GM12878 (cell line): ENCODE data around the gene TEX22. TPM values are rescaled to one million over a fixed set of nuclear protein-coding genes. Genes with fewer than 3 reads are reported as not detected.

Source experiments
- ATAC-seq: fragments of 200-7000 bp; cut with Tn5 transposase; 3 replicates; pipeline ENCODE4 v1.9.1; 2020; ENCODE audit warnings: mild to moderate bottlenecking, moderate library complexity
- BruUV-seq: library from RNA; stranded (reverse); fragments of 400-500 nt; replicated peaks from 2 replicates; lab custom pipeline; 2021; lab: Mats Ljungman, UMichigan
- CTCF ChIA-PET: fragments of 300-600 bp; sonication (Branson Sonifier 250); formaldehyde crosslinking; extraction: SDS; loops from one replicate; lab custom pipeline; 2021; ENCODE audit warnings: inconsistent platforms; lab: Yijun Ruan, JAX
- POLR2A ChIA-PET: fragments of 350-600 bp; formaldehyde crosslinking; extraction: SDS; loops from one replicate; lab custom pipeline; 2021; ENCODE audit warnings: inconsistent platforms; lab: Charles Lee
- RAD21 ChIA-PET: fragments of 300-600 bp; sonication (Branson Sonifier 250); formaldehyde crosslinking; loops from one replicate; lab custom pipeline; 2023; ENCODE audit warnings: antibody characterized with exemption; ENCODE audit not compliant: unreplicated experiment; lab: Charles Lee
- SMC1A ChIA-PET: fragments of 300-600 bp; sonication (Branson Sonifier 250); formaldehyde crosslinking; loops from one replicate; lab custom pipeline; 2023; ENCODE audit not compliant: unreplicated experiment, uncharacterized antibody; lab: Charles Lee
- DNase-seq: peaks from one replicate; pipeline ENCODE4 v3.0.0-alpha.2; 2011; ENCODE audit warnings: low read depth, low spot score
- FAIRE-seq: peaks from 3 replicates; lab custom pipeline; 2011; peaks lifted over from hg19 to GRCh38; lab: Jason Lieb, UNC
- H2AFZ ChIP-seq: 2 replicates; pipeline ENCODE4 v1.6.0; 2011; ENCODE audit warnings: low read depth, low read length, control low read depth; ENCODE audit not compliant: control insufficient read depth
- H3K27ac ChIP-seq: 2 replicates; pipeline ENCODE4 v1.5.1; 2011; ENCODE audit warnings: control low read depth; ENCODE audit not compliant: control insufficient read depth, insufficient read depth
- H3K27me3 ChIP-seq, 2 experiments: replicated peaks in 1 of 2; 2 replicates each; pipeline versions ENCODE4 v1.6.0 to v1.6.1; 2011; ENCODE audit warnings: low read length in 1 of 2; ENCODE audit not compliant: control insufficient read depth in 2 of 2, insufficient read depth in 2 of 2
- H3K36me3 ChIP-seq, 2 experiments: 2 replicates each; pipeline ENCODE4 v1.5.1; 2011; ENCODE audit warnings: low read length in 1 of 2; ENCODE audit not compliant: control insufficient read depth in 2 of 2, insufficient read depth in 2 of 2
- H3K4me1 ChIP-seq: 2 replicates; pipeline ENCODE4 v1.6.1; 2011; ENCODE audit warnings: mild to moderate bottlenecking, low read length, moderate library complexity, mixed read lengths; ENCODE audit not compliant: control insufficient read depth, insufficient read depth
- H3K4me2 ChIP-seq: 2 replicates; pipeline ENCODE4 v1.6.0; 2011; ENCODE audit warnings: control low read depth; ENCODE audit not compliant: control insufficient read depth, insufficient read depth
- H3K4me3 ChIP-seq: fragments of 200-600 bp; sonication (generic); 2 replicates; pipeline ENCODE4 v1.5.1; 2016
- H3K79me2 ChIP-seq: 2 replicates; pipeline ENCODE4 v1.6.0; 2011; ENCODE audit warnings: low read length; ENCODE audit not compliant: control insufficient read depth, insufficient read depth
- H3K9ac ChIP-seq: 2 replicates; pipeline ENCODE4 v1.8.0; 2011; ENCODE audit warnings: low read length, control low read depth, mixed read lengths; ENCODE audit not compliant: control insufficient read depth, insufficient read depth
- H3K9me3 ChIP-seq: replicated peaks from 3 replicates; pipeline ENCODE4 v1.5.1; 2011; ENCODE audit warnings: mild to moderate bottlenecking, low read length; ENCODE audit not compliant: control insufficient read depth, insufficient read depth
- H4K20me1 ChIP-seq: 2 replicates; pipeline ENCODE4 v1.6.0; 2011; ENCODE audit not compliant: control insufficient read depth, insufficient read depth
- BHLHE40 ChIP-seq, 2 experiments: fragments of 450-650 bp in 1 of 2; IDR thresholded peaks; 2 replicates each; pipeline ENCODE4 v1.6.1; 2011 to 2017; ENCODE audit warnings: low read depth in 2 of 2, borderline replicate concordance in 1 of 2, improper control_type of control experiment in 1 of 2, low read length in 1 of 2, mild to moderate bottlenecking in 1 of 2
- CBFB ChIP-seq: IDR thresholded peaks from 2 replicates; pipeline ENCODE4 v1.6.1; 2016; ENCODE audit warnings: antibody characterized with exemption, low read depth
- PKNOX1 ChIP-seq: fragments of 450-650 bp; IDR thresholded peaks from 2 replicates; pipeline ENCODE4 v1.6.1; 2016; ENCODE audit warnings: mild to moderate bottlenecking
- RAD51 ChIP-seq: fragments of 450-650 bp; IDR thresholded peaks from 2 replicates; pipeline ENCODE4 v1.6.1; 2016; ENCODE audit warnings: moderate library complexity, mild to moderate bottlenecking, inconsistent platforms
- RUNX3 ChIP-seq: IDR thresholded peaks from 2 replicates; pipeline ENCODE4 v1.6.1; 2012; ENCODE audit warnings: low read length, inconsistent platforms
- SMC3 ChIP-seq: IDR thresholded peaks from 2 replicates; pipeline ENCODE4 v1.6.1; 2011; ENCODE audit warnings: low read length, improper control_type of control experiment, borderline replicate concordance
- YY1 ChIP-seq: IDR thresholded peaks from 2 replicates; pipeline ENCODE4 v1.6.1; 2011; ENCODE audit warnings: low read depth, mild to moderate bottlenecking, low read length
- ZBTB4 ChIP-seq: fragments of 450-650 bp; formaldehyde crosslinking; IDR thresholded peaks from 2 replicates; pipeline ENCODE4 v1.4.0; 2022; ENCODE audit warnings: mild to moderate bottlenecking, moderate library complexity
- WGBS: methylation state at CpG from one replicate; pipeline ENCODE4 v1.1.6; 2016; ENCODE audit warnings: low lambda C conversion rate; ENCODE audit not compliant: insufficient replicate concordance, insufficient coverage; ENCODE audit errors: missing lambda C conversion rate; 5-methylcytosine and 5-hydroxymethylcytosine counted together
- in situ Hi-C: fragments of 300-500 bp; cut with MboI; formaldehyde crosslinking; loops from 9 replicates; pipeline ENCODE4 v1.14.3; 2018; ENCODE audit warnings: mixed read lengths
- intact Hi-C: fragments of 100-400 bp; cut with micrococcal nuclease; formaldehyde crosslinking; loops from one replicate; pipeline ENCODE4 v1.14.2; 2022; ENCODE audit not compliant: unreplicated experiment
- polyA plus RNA-seq, 11 experiments: library from polyadenylated mRNA; depleted of rRNA in 4 of 11; unstranded in 6 of 11; stranded (reverse) in 5 of 11; fragments of >200 nt; fragmentation: Nextera tagmentation in 4 of 11; fragmentation: Illumina TruSeq in 1 of 11; extraction: Ambion mirVana in 4 of 11; extraction: Trizol in 1 of 11; gene quantifications; 1 replicate in 1 of 11; 2 replicates in 10 of 11; pipeline versions ENCODE4 v1.2.1 to v1.2.3, GENCODE V29; 2011 to 2016; ENCODE audit warnings: inconsistent platforms in 2 of 11, missing spikeins in 2 of 11, low read depth in 1 of 11
- total RNA-seq, 4 experiments: library from RNA; depleted of rRNA in 3 of 4; stranded (reverse); fragments of >200 nt in 3 of 4; fragmentation: Illumina TruSeq in 1 of 4; extraction: Trizol in 1 of 4; gene quantifications; 2 replicates each; pipeline versions ENCODE4 v1.2.1 to v1.2.3, GENCODE V29; 2013 to 2021

TEX22 gene
- total and polyA plus RNA-seq, 10 of the 15 experiments (the other 5 are each of a cell fraction or from before 2014, with no cell fraction given): 0.02 to 4.0 (median 0.63) TPM; not detected in 1

DNA sequence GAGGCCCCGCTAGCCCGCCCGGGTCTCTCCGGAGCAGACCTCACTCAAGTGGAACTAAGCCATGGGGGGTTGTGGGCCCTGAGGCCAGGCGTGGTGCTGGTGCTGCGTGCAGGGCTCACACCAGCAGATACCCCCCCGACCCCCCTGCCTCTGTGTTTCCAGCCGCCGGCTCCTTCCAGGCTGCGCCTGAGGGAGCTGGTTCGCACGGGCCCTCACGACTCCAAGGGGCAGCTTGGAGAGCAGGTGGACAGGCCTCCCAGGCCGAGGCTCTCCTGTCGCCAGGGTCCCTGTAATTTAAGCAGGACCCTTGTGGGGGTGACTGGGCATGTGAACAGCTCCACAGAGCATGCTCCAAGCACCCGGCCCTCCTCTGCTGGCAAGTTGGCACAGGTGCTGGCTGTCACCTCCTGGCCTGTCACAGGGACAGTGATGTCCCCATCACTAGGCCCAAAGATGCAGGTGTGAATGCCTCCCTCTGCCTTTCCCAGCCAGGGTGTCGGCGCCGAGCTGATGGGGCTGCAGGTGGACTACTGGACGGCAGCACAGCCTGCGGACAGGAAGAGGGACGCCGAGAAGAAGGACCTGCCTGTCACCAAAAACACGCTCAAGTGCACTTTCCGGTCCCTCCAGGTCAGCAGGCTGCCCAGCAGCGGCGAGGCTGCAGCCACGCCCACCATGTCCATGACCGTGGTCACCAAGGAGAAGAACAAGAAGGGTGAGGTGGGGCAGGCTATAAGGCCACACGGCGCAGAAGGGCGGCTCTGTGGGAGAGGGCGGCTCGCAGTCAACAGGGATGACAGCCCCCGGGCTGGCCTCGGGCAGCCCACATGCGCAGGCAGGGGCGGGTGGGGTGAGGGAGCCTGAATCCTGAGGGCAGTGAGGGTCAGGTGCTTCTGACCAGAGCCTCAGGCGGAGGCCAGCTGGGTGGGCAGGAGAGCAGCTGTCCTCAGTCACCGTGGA, 5.9 kb upstream of the TEX22 start:
- CTCF ChIA-PET: no interaction called here
- no peak for DNase-seq
- Histone ChIP-seq H4K20me1 (no peaks in the 10 kb centered on the region), H3K9ac (no peak overlapping the region), H2AFZ (no peak overlapping the region)
- no peak for TF ChIP-seq RUNX3
- TF ChIP-seq, all 136 proteins: peak for 0
- H3K36me3 ChIP-seq: no peaks in the 10 kb centered on the region; a peak in 1 of 4 replicates
- FAIRE-seq (no peak), ATAC-seq (no peak)
- no peaks in the 10 kb centered on the region for H3K79me2 ChIP-seq
- no peak overlapping the region for H3K4me2 ChIP-seq
- SMC1A ChIA-PET: interaction anchor here (0.8 kb wide), 1 partner anchor 89 kb away, joined by 3 read pairs; no protein-coding TSS in a partner anchor
- no peak overlapping the region for H3K4me3 ChIP-seq
- POLR2A ChIA-PET: interaction anchor here (0.6 kb wide), 1 partner anchor 17 kb away, joined by 3 read pairs; no protein-coding TSS in a partner anchor
- no peaks in the 10 kb centered on the region for H3K4me1 ChIP-seq
- H3K27ac ChIP-seq: no peak overlapping the region
- intact Hi-C loops: no loop called here
- BruUV-seq: no TSS peak
- in situ Hi-C loops: no loop called here
- no peaks in the 10 kb centered on the region for H3K9me3 ChIP-seq
- no peaks in the 10 kb centered on the region for H3K27me3 ChIP-seq
- WGBS: 66% methylated on average over 40 of the region's 40 CpGs
- RAD21 ChIA-PET: no interaction called here

DNA sequence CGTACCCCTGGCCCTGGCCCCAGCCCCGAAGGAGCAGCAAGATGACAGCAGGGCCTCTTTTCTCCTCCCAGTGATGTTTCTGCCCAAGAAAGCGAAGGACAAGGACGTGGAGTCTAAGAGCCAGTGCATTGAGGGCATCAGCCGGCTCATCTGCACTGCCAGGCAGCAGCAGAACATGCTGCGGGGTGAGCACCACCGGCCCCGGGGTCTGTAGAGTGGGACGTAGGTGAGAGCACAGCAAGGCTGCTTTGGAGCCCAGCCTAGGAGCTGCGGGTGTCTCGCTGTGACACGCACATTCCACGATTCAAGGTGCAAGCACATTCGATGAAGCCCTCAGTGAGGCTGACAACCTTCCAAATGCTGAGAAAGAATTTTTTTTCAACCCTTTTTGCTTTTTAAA, 5.2 kb upstream of the TEX22 start:
- no peak overlapping the region for H2AFZ ChIP-seq
- H3K4me1 ChIP-seq: peaks cover 4% of the 10 kb centered on the region; the same call in 1 of the 2 replicates
- ChIA-PET CTCF (no interaction called here), POLR2A (no interaction called here), RAD21 (no interaction called here), SMC1A (no interaction called here)
- DNase-seq (no peak), FAIRE-seq (no peak), ATAC-seq (no peak)
- no peaks in the 10 kb centered on the region for H4K20me1 ChIP-seq
- H3K9me3 ChIP-seq: no peaks in the 10 kb centered on the region
- no peak overlapping the region for H3K9ac ChIP-seq
- H3K4me3 ChIP-seq: no peak overlapping the region
- H3K36me3 ChIP-seq: no peaks in the 10 kb centered on the region
- BruUV-seq: no TSS peak
- no peaks in the 10 kb centered on the region for H3K27me3 ChIP-seq
- H3K79me2 ChIP-seq: no peaks in the 10 kb centered on the region
- H3K27ac ChIP-seq: no peak overlapping the region
- WGBS: 76% methylated on average over 14 of the region's 14 CpGs
- TF ChIP-seq PKNOX1: no peak
- TF ChIP-seq CBFB: no peak
- no peak for TF ChIP-seq SMC3
- no peak for TF ChIP-seq BHLHE40 (IDR thresholded peaks at IDR 0.05; ENCODE audit: borderline replicate concordance in 1 of 2, low read depth in 2 of 2, low read length in 1 of 2)
- TF ChIP-seq ZBTB4 (CRISPR knock-in tag): no peak
- no peak for TF ChIP-seq YY1
- TF ChIP-seq RAD51: no peak
- TF ChIP-seq, all 136 proteins: peak for 0
- in situ Hi-C loops (no loop called here), intact Hi-C loops (no loop called here)
- H3K4me2 ChIP-seq: no peak overlapping the region
